ENCODE data around the gene ZNF319. TPM values are rescaled to one million over a fixed set of nuclear protein-coding genes. Genes with fewer than 3 reads are reported as not detected.

ZNF319 gene
- total RNA-seq, 2 donors from 2014 or later: 12.0 to 12.7 TPM

Other genes with a start within 250 kb of the ZNF319 start
- 1 to 10 TPM; 1.3 to 1.5 TPM for gene KIFC3, start 198.2 kb downstream of the ZNF319 start, total RNA-seq
- not detected for gene CNGB1, start 29.5 kb downstream of the ZNF319 start, total RNA-seq
- 10 to 100 TPM; 38.9 to 45.0 TPM for gene USB1, start 735 bp upstream of the ZNF319 start, total RNA-seq
- gene MMP15, start 25.1 kb upstream of the ZNF319 start, total RNA-seq: under 1 TPM; 0.76 to 0.84 TPM
- 10 to 100 TPM; 37.6 to 42.4 TPM for gene CFAP20, start 128.7 kb upstream of the ZNF319 start, total RNA-seq
- gene CSNK2A2, start 197.4 kb upstream of the ZNF319 start, total RNA-seq: 100 to 1,000 TPM; 121 to 133 TPM